GM06990 (cell line): ENCODE data around the gene YWHAQ.
"Not testable (repeated sequence)": the region's sequence is repeated elsewhere in the genome, so short reads cannot be mapped to it uniquely, and the experiment has no call there.

Experiments used
- DNase-seq: peaks from one replicate; pipeline ENCODE4 v3.0.0-alpha.2; 2011; ENCODE audit not compliant: insufficient read length; ENCODE audit errors: extremely low read depth
- H3K27me3 ChIP-seq: replicated peaks from 2 replicates; pipeline ENCODE4 v1.6.0; 2011; ENCODE audit warnings: low read length; ENCODE audit not compliant: control insufficient read depth, insufficient read depth
- H3K36me3 ChIP-seq: 2 replicates; pipeline ENCODE4 v1.5.1; 2011; ENCODE audit warnings: low read length; ENCODE audit not compliant: control insufficient read depth, insufficient read depth
- H3K4me3 ChIP-seq: replicated peaks from 2 replicates; pipeline ENCODE4 v1.5.1; 2011; ENCODE audit warnings: low read depth, mild to moderate bottlenecking, control low read depth, low read length
- CTCF ChIP-seq: IDR thresholded peaks from 2 replicates; pipeline ENCODE4 v1.5.1; 2011; ENCODE audit warnings: low read length, control low read depth, mild to moderate bottlenecking, inconsistent platforms; ENCODE audit not compliant: insufficient read depth, poor library complexity, severe bottlenecking

YWHAQ gene

GRCh38 chr2:9617296-9617695, 13.5 kb downstream of the YWHAQ start:
- Histone ChIP-seq H3K36me3 (peaks cover 2% of the 10 kb centered on the region), H3K27me3 (no peaks in the 10 kb centered on the region), H3K4me3 (no peak overlapping the region)
- no peak for DNase-seq
- no peak for TF ChIP-seq CTCF

- peaks cover 2% of the 10 kb centered on the region for H3K36me3 ChIP-seq
- TF ChIP-seq CTCF: no peak
- H3K4me3 ChIP-seq: no peak overlapping the region
- no peak for DNase-seq
- no peaks in the 10 kb centered on the region for H3K27me3 ChIP-seq
Observed at GRCh38 chr2:9614562-9614961, 16.2 kb downstream of the YWHAQ start.

DNA sequence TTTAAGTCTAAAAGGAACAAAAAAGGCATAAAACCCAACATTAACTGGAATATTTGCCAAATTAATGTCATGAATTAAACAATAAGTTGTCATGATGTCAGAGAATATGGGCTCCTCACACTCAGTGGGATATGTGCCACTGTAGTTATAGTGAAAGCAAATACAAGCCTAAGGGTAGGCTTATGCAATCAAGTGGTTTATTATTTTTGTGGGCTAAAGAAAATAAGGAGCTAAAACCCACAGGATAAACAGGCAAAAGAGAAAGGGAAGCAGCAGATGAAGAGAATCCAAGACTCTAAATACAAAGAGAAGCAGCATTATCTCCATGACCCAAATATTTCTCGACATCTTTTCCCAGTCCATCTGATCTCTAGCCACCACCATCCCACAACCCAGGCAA, 17.5 kb downstream of the YWHAQ start:
- H3K4me3 ChIP-seq: no peak overlapping the region
- DNase-seq: no peak
- peaks cover 2% of the 10 kb centered on the region for H3K36me3 ChIP-seq

GRCh38 chr2:9611549-9611912, 19.3 kb downstream of the YWHAQ start:
- H3K4me3 ChIP-seq, DNase-seq, H3K27me3 ChIP-seq, H3K36me3 ChIP-seq: not testable (repeated sequence)

More for the DNA sequence above, 17.5 kb downstream of the YWHAQ start:
- no peak for TF ChIP-seq CTCF
- no peaks in the 10 kb centered on the region for H3K27me3 ChIP-seq

DNA sequence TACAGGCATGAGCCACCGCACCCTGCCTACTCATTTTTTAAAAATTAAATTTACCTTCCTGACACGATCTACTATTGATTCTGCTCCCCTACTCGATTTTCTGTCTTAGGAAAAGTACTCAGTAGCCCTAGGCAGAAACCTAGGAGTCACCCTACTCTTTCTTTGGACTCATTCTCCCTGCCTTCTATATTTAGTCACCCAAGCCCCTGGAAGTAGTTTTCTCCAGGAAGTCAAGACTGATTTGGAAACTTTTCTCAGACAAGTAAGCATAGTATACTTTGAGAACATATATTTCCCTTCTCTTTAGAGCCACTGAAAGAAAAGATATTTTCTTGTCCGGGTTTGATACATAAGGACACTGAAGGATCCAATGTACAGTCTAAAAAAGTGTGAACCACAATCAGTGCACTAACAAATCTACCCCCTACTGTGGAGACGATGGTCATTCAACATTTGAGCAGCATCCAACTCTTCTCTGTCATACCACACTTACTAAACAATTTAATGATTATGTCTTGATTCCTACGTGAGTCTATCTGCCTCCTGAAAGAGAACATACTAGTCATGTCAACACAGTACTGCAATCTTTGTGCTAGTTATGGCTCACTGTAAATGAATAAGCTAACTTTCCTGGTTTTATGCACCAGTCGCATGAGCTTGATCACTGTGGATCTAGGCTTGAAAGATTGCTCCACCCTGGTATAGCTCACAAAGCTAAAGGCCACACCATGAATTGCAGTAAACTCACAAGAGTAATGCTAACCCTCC, 19.8 kb downstream of the YWHAQ start:
- H3K4me3 ChIP-seq: no peak overlapping the region
- no peak for DNase-seq
- no peaks in the 10 kb centered on the region for H3K27me3 ChIP-seq
- TF ChIP-seq CTCF: no peak
- H3K36me3 ChIP-seq: peaks cover 2% of the 10 kb centered on the region

DNA sequence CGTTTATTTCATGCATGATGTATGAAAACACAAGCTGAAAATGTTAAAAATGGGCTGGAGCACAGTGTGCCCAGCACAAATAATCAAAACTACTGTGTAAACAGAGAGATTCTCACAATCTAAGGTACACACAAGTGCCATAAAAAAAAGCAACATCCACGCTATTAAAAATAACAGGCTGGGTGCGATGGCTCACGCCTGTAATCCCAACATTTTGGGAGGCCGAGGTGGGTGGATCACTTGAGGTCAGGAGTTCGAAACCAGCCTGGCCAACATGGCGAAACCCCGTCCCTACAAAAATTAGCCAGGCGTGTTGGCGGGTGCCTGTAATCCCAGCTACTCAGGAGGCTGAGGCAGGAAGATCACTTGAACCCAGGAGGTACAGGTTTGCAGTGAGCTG, 22.3 kb downstream of the YWHAQ start:
- H3K4me3 ChIP-seq: peak overlapping the region; percentile 56
- H3K27me3 ChIP-seq, DNase-seq, H3K36me3 ChIP-seq: not testable (repeated sequence)

- no peak for DNase-seq
- peaks cover 3% of the 10 kb centered on the region for H3K36me3 ChIP-seq
- H3K4me3 ChIP-seq: no peak overlapping the region
- no peak for TF ChIP-seq CTCF
- H3K27me3 ChIP-seq: no peaks in the 10 kb centered on the region
Observed at GRCh38 chr2:9602412-9602811, 28.4 kb downstream of the YWHAQ start.
